H1 (cell line): ENCODE data around the gene COL5A1. TPM values are rescaled to one million over a fixed set of nuclear protein-coding genes. Genes with fewer than 3 reads are reported as not detected.

Experiments used
- CTCF ChIA-PET: fragments of 300-600 bp; sonication (Branson Sonifier 250); formaldehyde crosslinking; loops from one replicate; lab custom pipeline; 2021; ENCODE audit not compliant: partially characterized antibody; lab: Charles Lee
- POLR2A ChIA-PET: fragments of 300-600 bp; sonication (Branson Sonifier 250); formaldehyde crosslinking; loops from one replicate; lab custom pipeline; 2021; ENCODE audit warnings: inconsistent platforms; ENCODE audit not compliant: partially characterized antibody; lab: Charles Lee
- DNase-seq, 2 experiments: peaks; one replicate each; pipeline versions ENCODE4 v3.0.0 to v3.0.0-alpha.2; 2010 to 2022; ENCODE audit warnings: low spot score in 2 of 2, low read depth in 1 of 2, mixed read lengths in 1 of 2
- FAIRE-seq: peaks from 2 replicates; lab custom pipeline; 2011; peaks lifted over from hg19 to GRCh38; lab: Jason Lieb, UNC
- H2AFZ ChIP-seq: 2 replicates; pipeline ENCODE4 v1.8.1; 2012; ENCODE audit warnings: low read length, inconsistent platforms
- H2AK5ac ChIP-seq: 2 replicates; pipeline ENCODE4 v1.6.1; 2013; ENCODE audit warnings: low read depth, low read length
- H2BK120ac ChIP-seq: replicated peaks from 2 replicates; pipeline ENCODE3; 2013; ENCODE audit warnings: low read depth, low read length, inconsistent platforms
- H2BK12ac ChIP-seq: 2 replicates; pipeline ENCODE4 v1.6.1; 2013; ENCODE audit warnings: low read depth, low read length
- H2BK15ac ChIP-seq: 2 replicates; pipeline ENCODE4 v1.6.1; 2013; ENCODE audit warnings: low read length
- H2BK20ac ChIP-seq: 2 replicates; pipeline ENCODE4 v1.6.1; 2013; ENCODE audit warnings: low read length
- H2BK5ac ChIP-seq: 2 replicates; pipeline ENCODE4 v1.6.1; 2013; ENCODE audit warnings: low read depth, low read length
- H3K14ac ChIP-seq: 2 replicates; pipeline ENCODE4 v1.6.1; 2013; ENCODE audit warnings: inconsistent platforms; ENCODE audit not compliant: insufficient read length
- H3K18ac ChIP-seq: 2 replicates; pipeline ENCODE4 v1.6.1; 2013; ENCODE audit warnings: low read length; ENCODE audit errors: extremely low read depth
- H3K23ac ChIP-seq: 2 replicates; pipeline ENCODE4 v1.6.1; 2013; ENCODE audit warnings: inconsistent platforms; ENCODE audit not compliant: insufficient read length
- H3K23me2 ChIP-seq: 2 replicates; pipeline ENCODE4 v1.6.1; 2013; ENCODE audit warnings: low read depth, low read length
- H3K27ac ChIP-seq: 2 replicates; pipeline ENCODE4 v1.6.1; 2011; ENCODE audit warnings: low read depth, low read length, inconsistent platforms
- H3K27me3 ChIP-seq, 4 experiments: replicated peaks in 1 of 4; 1 replicate in 1 of 4; 2 replicates in 3 of 4; pipeline versions ENCODE4 v1.6.1 to v1.8.1; 2011 to 2013; ENCODE audit warnings: low read length in 3 of 4, mild to moderate bottlenecking in 3 of 4, inconsistent platforms in 2 of 4, mixed read lengths in 2 of 4, moderate library complexity in 1 of 4; ENCODE audit not compliant: control insufficient read depth in 3 of 4, insufficient read depth in 3 of 4; ENCODE audit errors: extremely low read depth in 1 of 4
- H3K36me3 ChIP-seq, 4 experiments: 2 replicates each; pipeline versions ENCODE4 v1.6.1 to v1.8.1; 2011 to 2013; ENCODE audit warnings: mild to moderate bottlenecking in 4 of 4, low read length in 3 of 4, moderate library complexity in 2 of 4, control low read depth in 1 of 4, inconsistent platforms in 1 of 4; ENCODE audit not compliant: insufficient read depth in 4 of 4, control insufficient read depth in 2 of 4
- H3K4ac ChIP-seq: replicated peaks from 2 replicates; pipeline ENCODE3; 2013; ENCODE audit warnings: low read length, low read depth, mixed read lengths, inconsistent platforms; ENCODE audit not compliant: insufficient read length
- H3K4me1 ChIP-seq, 4 experiments: replicated peaks in 1 of 4; 1 replicate in 1 of 4; 2 replicates in 3 of 4; pipeline versions ENCODE4 v1.6.1 to v1.8.1; 2011 to 2013; ENCODE audit warnings: low read length in 3 of 4, inconsistent platforms in 2 of 4, mixed read lengths in 1 of 4; ENCODE audit not compliant: insufficient read depth in 4 of 4, control insufficient read depth in 3 of 4
- H3K4me2 ChIP-seq, 2 experiments: 2 replicates each; pipeline versions ENCODE4 v1.6.1 to v1.8.1; 2011 to 2013; ENCODE audit warnings: low read depth in 2 of 2, low read length in 2 of 2, control low read depth in 1 of 2, inconsistent platforms in 1 of 2, mild to moderate bottlenecking in 1 of 2; ENCODE audit not compliant: insufficient read depth in 1 of 2
- H3K4me3 ChIP-seq, 4 experiments: fragments of 200-600, 300-600 bp in 1 of 4; sonication (generic), shearing (Covaris generic), sonication (Bioruptor Twin) in 1 of 4; 2 replicates each; pipeline versions ENCODE4 v1.5.1 to v1.8.1; 2011 to 2016; ENCODE audit warnings: low read length in 4 of 4, low read depth in 3 of 4, control low read depth in 2 of 4, inconsistent platforms in 2 of 4, mild to moderate bottlenecking in 2 of 4, mixed read lengths in 1 of 4, moderate library complexity in 1 of 4; ENCODE audit not compliant: insufficient read depth in 2 of 4; ENCODE audit errors: extremely low read depth in 1 of 4
- H3K56ac ChIP-seq: replicated peaks from 2 replicates; pipeline ENCODE3; 2013; ENCODE audit warnings: low read depth, mild to moderate bottlenecking, mixed read lengths, low read length, inconsistent platforms; ENCODE audit not compliant: insufficient read length
- H3K79me1 ChIP-seq: 2 replicates; pipeline ENCODE4 v1.6.1; 2013; ENCODE audit warnings: low read depth, low read length, control low read depth
- H3K79me2 ChIP-seq, 2 experiments: 2 replicates each; pipeline versions ENCODE4 v1.6.1 to v1.8.1; 2012 to 2013; ENCODE audit warnings: low read length in 2 of 2, mild to moderate bottlenecking in 2 of 2, inconsistent platforms in 1 of 2; ENCODE audit not compliant: insufficient read depth in 2 of 2, control insufficient read depth in 1 of 2
- H3K9ac ChIP-seq, 4 experiments: replicated peaks in 1 of 4; 1 replicate in 1 of 4; 2 replicates in 3 of 4; pipeline versions ENCODE4 v1.6.1 to v1.8.1; 2011 to 2013; ENCODE audit warnings: low read depth in 3 of 4, low read length in 3 of 4, control low read depth in 2 of 4, mild to moderate bottlenecking in 2 of 4, moderate library complexity in 2 of 4, inconsistent platforms in 1 of 4; ENCODE audit errors: extremely low read depth in 1 of 4
- H3K9me3 ChIP-seq, 2 experiments: 2 replicates each; pipeline versions ENCODE4 v1.6.1 to v1.8.1; 2012 to 2013; ENCODE audit warnings: mild to moderate bottlenecking in 2 of 2, moderate library complexity in 2 of 2, control low read depth in 1 of 2, inconsistent platforms in 1 of 2, low read depth in 1 of 2, low read length in 1 of 2, mixed read lengths in 1 of 2; ENCODE audit not compliant: insufficient read depth in 2 of 2
- H4K20me1 ChIP-seq, 2 experiments: replicated peaks in 1 of 2; 2 replicates each; pipeline versions ENCODE3 to v1.8.1; 2011 to 2013; ENCODE audit warnings: inconsistent platforms in 2 of 2, low read length in 2 of 2, mild to moderate bottlenecking in 1 of 2; ENCODE audit not compliant: insufficient read depth in 2 of 2, control insufficient read depth in 1 of 2
- H4K5ac ChIP-seq: 2 replicates; pipeline ENCODE4 v1.6.1; 2013; ENCODE audit warnings: low read length, low read depth, mixed read lengths, inconsistent platforms; ENCODE audit not compliant: insufficient read length
- H4K8ac ChIP-seq: 2 replicates; pipeline ENCODE4 v1.8.0; 2013; ENCODE audit warnings: mild to moderate bottlenecking, moderate library complexity, low read length, inconsistent platforms; ENCODE audit not compliant: insufficient read depth; ENCODE audit errors: extremely low read depth
- H4K91ac ChIP-seq: replicated peaks from 2 replicates; pipeline ENCODE3; 2013; ENCODE audit warnings: low read length, mixed read lengths, inconsistent platforms; ENCODE audit not compliant: insufficient read length
- ATF2 ChIP-seq: IDR thresholded peaks from 2 replicates; pipeline ENCODE4 v1.6.1; 2012; ENCODE audit warnings: low read length, inconsistent platforms
- CHD2 ChIP-seq: IDR thresholded peaks from 2 replicates; pipeline ENCODE4 v1.6.1; 2012; ENCODE audit warnings: low read length, improper control_type of control experiment
- FOSL1 ChIP-seq: IDR thresholded peaks from 2 replicates; pipeline ENCODE4 v1.6.1; 2011; ENCODE audit warnings: mild to moderate bottlenecking, low read depth, low read length, moderate library complexity; ENCODE audit not compliant: insufficient read depth
- POLR2AphosphoS5 ChIP-seq: IDR thresholded peaks from 2 replicates; pipeline ENCODE4 v1.6.1; 2011; ENCODE audit warnings: low read depth, low read length
- RAD21 ChIP-seq, 2 experiments: IDR thresholded peaks in 1 of 2; conservative IDR thresholded peaks in 1 of 2; 2 replicates each; pipeline ENCODE4 v1.6.1; 2011; ENCODE audit warnings: low read depth in 2 of 2, low read length in 2 of 2, improper control_type of control experiment in 1 of 2, inconsistent platforms in 1 of 2, mild to moderate bottlenecking in 1 of 2, moderate library complexity in 1 of 2
- SP4 ChIP-seq: IDR thresholded peaks from 2 replicates; pipeline ENCODE4 v1.6.1; 2012; ENCODE audit warnings: low read length, inconsistent platforms
- TEAD4 ChIP-seq: IDR thresholded peaks from 2 replicates; pipeline ENCODE4 v1.6.1; 2012; ENCODE audit warnings: low read depth, low read length, inconsistent platforms, mixed read lengths
- WGBS, 2 experiments: shearing (Covaris generic) in 1 of 2; methylation state at CpG; one replicate each; pipeline versions ENCODE4 v1.1.6 to v1.1.7; 2013 to 2015; ENCODE audit warnings: low lambda C conversion rate in 2 of 2, mixed read lengths in 2 of 2, inconsistent platforms in 1 of 2, low coverage in 1 of 2, missing lambda C conversion rate in 1 of 2; ENCODE audit not compliant: insufficient replicate concordance in 2 of 2, insufficient coverage in 1 of 2, insufficient read length in 1 of 2; ENCODE audit errors: extremely low coverage in 1 of 2, missing lambda C conversion rate in 1 of 2; 5-methylcytosine and 5-hydroxymethylcytosine counted together
- long read RNA-seq, 2 experiments: library from RNA in 1 of 2; library from capped mRNA in 1 of 2; stranded (forward); transcript quantifications; one replicate each; pipeline ENCODE4 v2.0.0, GENCODE V29; 2021; ENCODE audit warnings: inconsistent platforms in 1 of 2
- polyA minus RNA-seq, 3 experiments: library from RNA; depleted of rRNA, polyadenylated mRNA; stranded (reverse); fragments of >200 nt; gene quantifications; 1 replicate in 2 of 3; 2 replicates in 1 of 3; pipeline ENCODE4 v1.2.3, GENCODE V29; 2011
- polyA plus RNA-seq, 7 experiments: library from polyadenylated mRNA; depleted of rRNA in 3 of 7; stranded (reverse) in 5 of 7; unstranded in 2 of 7; fragments of >200 nt in 5 of 7; fragments of 200-250 nt in 2 of 7; gene quantifications; 1 replicate in 5 of 7; 2 replicates in 1 of 7; 4 replicates in 1 of 7; pipeline versions ENCODE4 v1.2.1 to v1.2.3, GENCODE V29; 2011 to 2013; ENCODE audit warnings: missing spikeins in 2 of 7, mixed read lengths in 2 of 7
- total RNA-seq: library from RNA; stranded (reverse); fragmentation: NEBNext Ultra II Directional; extraction: Animal tissue kit (Norgen Biotek cat#: 25700); gene quantifications from 2 replicates; pipeline ENCODE4 v1.2.1, GENCODE V29; 2021

COL5A1 gene
- 10.5 and 12.0 TPM in 2 replicates for total RNA-seq
- 3.8 and 6.2 TPM in 2 replicates for polyA plus RNA-seq (2011; rRNA removed)
- 4.1 TPM for polyA plus RNA-seq (2011; cell fraction: cytosol; rRNA removed)
- 39.3 TPM for polyA plus RNA-seq (2011; cell fraction: nucleus; rRNA removed)
- polyA plus RNA-seq (2012, experiment 1 of 2) = 8.9 to 12.1 TPM (median 11.0 TPM) in 4 replicates
- 6.1 TPM for polyA plus RNA-seq (2012, experiment 2 of 2)
- polyA plus RNA-seq (2013, experiment 1 of 2) = 11.8 TPM
- polyA plus RNA-seq (2013, experiment 2 of 2) = 9.6 TPM
- polyA minus RNA-seq (2011; rRNA and poly(A)+ RNA removed) = 4.7 and 5.2 TPM in 2 replicates
- 6.1 TPM for polyA minus RNA-seq (2011; cell fraction: cytosol; rRNA and poly(A)+ RNA removed)
- 12.3 TPM for polyA minus RNA-seq (2011; cell fraction: nucleus; rRNA and poly(A)+ RNA removed)
- long read RNA-seq, experiment 1, partial matches to known transcripts = 3 of 6 reads
- long read RNA-seq, experiment 1, other reads (novel, unspliced or antisense) = 3 of 6 reads
- long read RNA-seq, experiment 2 = 0 reads

GRCh38 chr9:134641173-134641989 lies at the start of gene COL5A1:
Gene COL5A1 (plus strand): TSS chr9:134641803. CDS start chr9:134642188, 385 bp downstream.
- H2BK20ac ChIP-seq = no peak within 1 kb of the TSS
- H3K4ac ChIP-seq = peak within 1 kb of the TSS; percentile 32
- H3K9me3 ChIP-seq = no peaks in the 10 kb centered on the region
- H4K20me1 ChIP-seq = peaks cover 0 to 4% of the 10 kb centered on the region in 2 experiments
- H3K56ac ChIP-seq = no peak within 1 kb of the TSS
- peak; percentile 7 for FAIRE-seq
- no peak within 1 kb of the TSS for H3K14ac ChIP-seq
- H4K91ac ChIP-seq = no peak within 1 kb of the TSS
- WGBS, 2 experiments = 3% methylated on average over 42 of the region's 72 CpGs; no CpG with 5 or more reads in 1 of the 2 experiments
- no peak within 1 kb of the TSS for H3K27ac ChIP-seq
- H3K23me2 ChIP-seq = no peaks in the 10 kb centered on the region; the same call in 1 of the 2 replicates
- peak within 1 kb of the TSS; percentile 42 to 83 for H3K4me2 ChIP-seq
- peak in 1 of 2 experiments; percentile 92 for DNase-seq
- H4K8ac ChIP-seq = peak within 1 kb of the TSS; percentile 31; the same call in 1 of the 2 replicates
- 0 out of 2 replicates have a peak within 1 kb of the TSS, but pooled peaks have one; percentile 49 for H2AFZ ChIP-seq
- H3K23ac ChIP-seq = no peak within 1 kb of the TSS
- ChIA-PET POLR2A (interaction anchor here (1.0 kb wide), 2 partner anchors 14 to 19 kb away, joined by 3 read pairs; no protein-coding TSS in a partner anchor), CTCF (interaction anchor here (1.1 to 1.7 kb wide), 4 partner anchors 15 to 192 kb away, joined by 3 to 7 read pairs (median 6); no protein-coding TSS in a partner anchor)
- H2AK5ac ChIP-seq = no peak within 1 kb of the TSS
- H3K4me3 ChIP-seq = peak within 1 kb of the TSS; percentile 56 to 82 (median 62)
- H3K36me3 ChIP-seq = no peaks in the 10 kb centered on the region
- peaks cover 0 to 10% (median 7%) of the 10 kb centered on the region in 4 experiments; a peak in 5 of 7 replicates for H3K27me3 ChIP-seq
- peak within 1 kb of the TSS; percentile 60 for H3K18ac ChIP-seq
- H3K79me2 ChIP-seq = no peaks in the 10 kb centered on the region
- peak within 1 kb of the TSS; percentile 29 for H4K5ac ChIP-seq
- peaks cover 0 to 33% (median 15%) of the 10 kb centered on the region in 4 experiments; a peak in 6 of 7 replicates for H3K4me1 ChIP-seq
- no peak within 1 kb of the TSS for H2BK120ac ChIP-seq
- H2BK15ac ChIP-seq = no peak within 1 kb of the TSS
- H2BK12ac ChIP-seq = no peak within 1 kb of the TSS
- peak within 1 kb of the TSS in 1 of 4 experiments; percentile 15; a peak in 2 of 7 replicates for H3K9ac ChIP-seq
- 0 out of 2 replicates have a peak within 1 kb of the TSS, but pooled peaks have one; percentile 35 for H2BK5ac ChIP-seq
- no peaks in the 10 kb centered on the region; the same call in 1 of the 2 replicates for H3K79me1 ChIP-seq
- no peak for TF ChIP-seq SP4
- TF ChIP-seq FOSL1 = no peak
- TF ChIP-seq POLR2AphosphoS5 = no peak
- no peak for TF ChIP-seq CHD2
- TF ChIP-seq RAD21 (IDR thresholded peaks at IDR 0.05 in 1 of 2, conservative IDR thresholded peaks at IDR 0.05 in 1 of 2; ENCODE audit: low read depth in 2 of 2, low read length in 2 of 2) = no peak
- no peak for TF ChIP-seq ATF2
- no peak for TF ChIP-seq TEAD4
